Right ventricle myocardium superior (tissue), 1 donor: ENCODE data around the gene SEMA3F. TPM values are rescaled to one million over a fixed set of nuclear protein-coding genes. Genes with fewer than 3 reads are reported as not detected.
A peak's percentile ranks its signal among the peaks of the same experiment; 100 is the strongest.

Experiments used
- ATAC-seq: fragments of 200-7000 bp; cut with Tn5 transposase; one replicate; pipeline ENCODE4 v1.9.1; 2020; ENCODE audit warnings: mild to moderate bottlenecking; ENCODE audit not compliant: poor library complexity
- DNase-seq: peaks from one replicate; pipeline ENCODE4 v3.0.0-alpha.2; 2020
- intact Hi-C: fragments of 100-400 bp; cut with DNase I; formaldehyde crosslinking; loops from one replicate; pipeline ENCODE4 v1.11.2; 2022
- microRNA-seq: library from miRNA; unstranded; fragments of <30 nt; microRNA quantifications from one replicate; pipeline ENCODE4 v1.2.0, GENCODE V29; 2020
- total RNA-seq: library from RNA; stranded (reverse); fragmentation: NEBNext Ultra II Directional; extraction: Animal tissue kit (Norgen Biotek cat#: 25700); gene quantifications from one replicate; pipeline ENCODE4 v1.2.1, GENCODE V29; 2021
- donor health status: DM: no; HTN: yes; CAD: no; lungs with severe emphysema.

SEMA3F gene
- total RNA-seq, 1 donor from 2014 or later: 10.8 TPM

DNA sequence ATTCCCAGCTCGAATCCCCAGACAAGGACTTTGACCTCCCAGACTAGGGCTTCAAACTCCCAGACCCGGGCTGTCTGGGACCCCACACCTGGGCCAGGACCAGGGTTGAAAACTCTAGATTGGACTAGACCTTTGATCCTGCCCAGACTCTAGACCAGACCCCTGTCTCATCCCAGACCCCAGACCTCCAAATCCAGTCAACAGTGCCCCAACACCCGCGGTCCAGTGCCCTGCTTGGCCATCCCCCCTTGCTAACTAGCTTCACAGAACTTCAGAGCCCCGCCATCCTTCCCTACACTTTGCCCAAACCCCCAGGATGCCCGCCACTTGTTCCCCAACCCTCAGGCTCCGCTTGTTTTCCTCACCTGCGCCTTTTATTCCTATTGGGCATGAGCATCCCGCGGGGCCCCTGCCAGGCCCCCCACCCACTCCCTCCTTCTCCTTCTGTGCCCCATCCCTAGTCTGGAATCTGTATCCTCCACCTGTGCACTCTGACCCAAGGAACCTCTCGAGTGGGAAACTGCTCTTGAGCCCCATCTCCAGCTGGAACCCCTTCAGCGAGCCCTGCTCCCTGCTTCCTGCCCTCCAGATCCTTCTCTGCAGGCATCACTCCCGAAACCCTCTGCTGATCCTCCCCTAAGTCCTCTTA, 81.5 kb downstream of the SEMA3F start:
- DNase-seq (no peak), ATAC-seq (no peak)
- intact Hi-C loops: no loop called here

DNA sequence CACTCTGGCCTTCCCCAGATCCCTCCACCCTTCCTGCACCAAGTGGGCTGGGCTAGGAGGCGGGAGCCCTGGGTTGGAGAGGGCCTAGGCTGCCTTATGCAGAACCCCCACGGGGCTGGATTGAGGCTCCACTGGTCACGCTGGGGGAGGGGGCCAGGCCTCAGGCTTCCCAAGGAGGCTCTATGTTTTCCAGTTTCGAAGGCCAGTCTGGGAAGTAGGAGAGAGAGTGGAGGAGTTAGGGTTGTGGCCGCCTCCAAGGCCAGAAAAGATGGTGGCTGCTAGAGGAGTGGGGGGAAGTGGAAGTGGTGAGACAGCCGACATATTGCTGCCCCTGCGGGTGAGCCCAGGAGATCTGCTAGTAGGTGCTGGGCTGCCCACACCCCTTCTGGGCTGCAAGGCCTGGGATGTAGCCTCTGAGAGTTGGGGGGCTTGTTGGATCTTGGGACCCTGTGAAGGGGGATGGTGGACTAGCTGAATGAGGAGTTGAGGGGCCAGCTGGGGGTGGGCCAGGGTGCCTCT, 82.1 kb downstream of the SEMA3F start:
- intact Hi-C loops: no loop called here
- no peak for ATAC-seq
- DNase-seq: peak; percentile 74

DNA sequence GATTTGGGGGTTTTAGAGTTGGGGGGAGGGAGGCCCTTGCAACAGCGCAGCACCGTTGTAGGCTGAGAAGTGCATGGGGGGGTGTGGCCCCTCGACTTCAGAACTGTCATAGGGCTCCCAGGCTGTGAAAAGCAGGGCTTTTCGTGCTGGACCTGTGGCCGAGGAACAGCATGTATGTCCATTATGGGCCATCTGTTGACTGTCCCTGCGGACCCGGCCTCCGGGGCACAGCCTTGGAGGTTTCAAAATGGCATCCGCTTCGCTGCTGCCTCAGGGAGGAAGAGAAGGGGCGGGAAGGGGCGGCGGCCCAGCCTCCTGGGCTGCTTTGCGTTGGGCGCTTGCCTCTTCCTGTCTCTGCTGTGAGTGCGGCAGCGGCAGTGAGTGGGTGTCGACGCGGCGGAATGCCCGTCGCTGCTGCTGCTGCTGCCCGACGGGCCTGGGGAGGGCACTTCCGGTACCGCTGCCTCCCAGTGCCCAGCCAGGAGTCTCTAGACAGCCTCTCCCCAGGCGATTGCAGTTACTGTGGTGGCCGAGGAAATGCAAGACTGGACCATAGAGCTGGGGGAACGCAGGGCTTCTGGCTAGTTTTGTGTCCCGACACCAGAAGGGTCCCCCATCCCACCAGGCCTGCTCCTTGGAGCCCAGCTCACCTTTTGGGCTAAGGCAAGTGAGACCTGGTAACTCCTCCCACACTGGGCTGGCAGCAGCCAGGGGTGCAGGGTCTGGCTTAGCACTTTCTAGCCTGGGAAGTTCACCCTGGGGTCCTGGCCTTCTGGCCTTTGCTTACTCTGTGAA, 82.8 kb downstream of the SEMA3F start:
- peak; percentile 56 for ATAC-seq
- DNase-seq: peak; percentile 95
- intact Hi-C loops: no loop called here

DNA sequence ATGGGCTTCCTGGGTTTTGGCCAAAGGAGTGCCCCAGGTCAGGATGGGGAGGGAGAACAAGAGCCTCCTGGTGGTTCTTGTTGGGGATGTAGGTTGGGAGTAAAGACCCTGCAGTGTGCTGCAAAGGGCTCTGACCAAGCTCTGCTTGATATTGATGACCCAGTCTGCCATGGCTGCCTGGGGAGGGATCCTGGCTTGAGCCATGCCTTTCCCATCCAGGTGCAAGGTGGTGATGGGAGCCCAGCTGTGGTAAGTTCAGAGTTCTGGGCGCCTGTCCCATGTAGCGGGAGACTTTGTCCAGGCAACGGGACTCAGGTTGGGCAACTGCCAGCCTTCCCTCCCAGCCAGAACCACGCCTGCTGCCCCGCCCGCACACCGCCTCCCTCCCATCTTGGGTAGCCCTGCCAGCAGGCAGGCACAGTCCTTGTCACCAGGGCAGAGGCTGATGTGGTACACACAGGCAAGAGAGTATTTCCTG, 83.5 kb downstream of the SEMA3F start:
- intact Hi-C loops: no loop called here
- ATAC-seq (peak; percentile 53), DNase-seq (peak; percentile 93)

Small RNAs within 50 kb of the gene (microRNA-seq; reads per million reads assigned to microRNA genes)
- gene MIR566 (not detected), gene MIR5787 (not detected)

Other genes starting within 250 kb of the SEMA3F start
- gene MON1A, start 225.5 kb upstream of the SEMA3F start, total RNA-seq: 7.8 TPM
- 43.0 TPM for gene RBM6, start 215.2 kb upstream of the SEMA3F start, total RNA-seq
- gene RBM5, start 66.4 kb upstream of the SEMA3F start, total RNA-seq: 56.7 TPM
- not detected for gene GNAT1, start 36.3 kb downstream of the SEMA3F start, total RNA-seq
- 10.6 TPM for gene SLC38A3, start 49.9 kb downstream of the SEMA3F start, total RNA-seq
- gene GNAI2, start 80.9 kb downstream of the SEMA3F start, total RNA-seq: 126 TPM
- gene SEMA3B, start 113.8 kb downstream of the SEMA3F start, total RNA-seq: 19.9 TPM
- 29.6 TPM for gene LSMEM2, start 123.8 kb downstream of the SEMA3F start, total RNA-seq
- 70.1 TPM for gene IFRD2, start 137.1 kb downstream of the SEMA3F start, total RNA-seq
- gene HYAL3, start 144.1 kb downstream of the SEMA3F start, total RNA-seq: 1.2 TPM
- gene NAA80, start 144.1 kb downstream of the SEMA3F start, total RNA-seq: 6.3 TPM
- 66.5 TPM for gene HYAL1, start 148.2 kb downstream of the SEMA3F start, total RNA-seq
- gene HYAL2, start 167.4 kb downstream of the SEMA3F start, total RNA-seq: 33.8 TPM
- 28.2 TPM for gene TUSC2, start 172.9 kb downstream of the SEMA3F start, total RNA-seq
- 14.1 TPM for gene RASSF1, start 185.5 kb downstream of the SEMA3F start, total RNA-seq
- not detected for gene ZMYND10, start 190.4 kb downstream of the SEMA3F start, total RNA-seq
- gene NPRL2, start 195.5 kb downstream of the SEMA3F start, total RNA-seq: 14.8 TPM
- 5.6 TPM for gene CYB561D2, start 195.5 kb downstream of the SEMA3F start, total RNA-seq
- gene TMEM115, start 204.2 kb downstream of the SEMA3F start, total RNA-seq: 24.9 TPM